ENCODE results near the gene SLC34A3.

The SLC34A3 gene

GRCh38 chr9:137272241-137273094 lies 41.8 kb downstream of the SLC34A3 start:
- DNase-seq (ENCODE audit: extremely low spot score, insufficient read length, low read depth) (no peak), FAIRE-seq (no peak)

DNA sequence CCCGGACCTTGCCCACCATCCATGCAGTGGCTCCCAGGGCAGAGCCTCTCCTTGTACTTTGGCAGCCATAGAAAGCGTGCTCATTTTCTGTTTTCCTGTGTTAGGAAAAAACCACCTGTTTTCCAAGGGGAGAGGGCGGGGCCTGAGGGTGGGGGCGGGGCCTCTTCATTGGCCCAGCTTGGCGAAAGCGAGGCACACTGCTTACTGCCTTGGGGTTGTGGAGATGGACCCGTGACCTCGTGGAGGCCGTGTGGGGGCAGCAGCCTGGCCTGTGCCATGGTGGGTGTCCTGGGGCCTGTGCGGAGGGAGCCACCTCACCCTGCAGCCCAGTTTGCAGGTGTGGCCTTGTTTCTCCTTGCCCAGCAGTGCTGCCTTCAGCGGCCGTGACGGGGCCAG lies 42.4 kb downstream of the SLC34A3 start:
- FAIRE-seq (no peak), DNase-seq (ENCODE audit: extremely low spot score, insufficient read length, low read depth) (no peak)

DNA sequence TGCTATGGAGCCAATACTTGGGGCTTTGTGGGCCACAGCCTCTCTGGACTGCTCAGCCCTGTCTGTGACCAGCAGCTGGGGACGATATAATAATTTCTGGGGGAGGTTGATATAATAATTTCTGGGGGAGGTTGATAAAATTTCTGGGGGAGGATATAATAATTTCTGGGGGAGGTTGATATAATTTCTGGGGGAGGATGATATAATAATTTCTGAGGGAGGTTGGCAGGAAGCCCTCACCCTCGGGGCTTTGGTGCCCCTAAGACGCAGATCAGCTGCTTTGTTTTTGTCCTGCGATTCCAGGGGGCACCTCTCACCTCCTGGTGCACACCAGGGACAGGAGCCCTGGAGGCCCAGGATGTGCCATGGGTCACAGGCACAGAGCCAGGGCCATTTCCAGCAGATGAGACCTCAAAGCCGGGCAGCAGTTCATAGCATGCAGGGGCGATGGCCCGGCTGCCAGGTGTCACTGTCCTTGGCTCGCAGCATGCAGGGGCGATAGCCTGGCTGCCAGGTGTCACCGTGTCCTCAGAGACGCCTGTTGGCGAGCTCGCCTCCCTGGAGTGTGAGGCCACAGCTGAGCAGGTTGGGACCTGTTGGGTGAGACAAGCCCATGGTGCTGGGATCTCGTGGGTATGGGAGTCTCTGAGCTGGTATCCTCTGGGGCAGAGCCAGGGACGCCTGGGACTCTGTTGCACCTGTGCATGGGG lies 43.1 kb downstream of the SLC34A3 start:
- no peak for FAIRE-seq
- DNase-seq (ENCODE audit: extremely low spot score, insufficient read length, low read depth): no peak

- FAIRE-seq: no peak
- DNase-seq (ENCODE audit: extremely low spot score, insufficient read length, low read depth): no peak
Observed at GRCh38 chr9:137275203-137275587, 44.5 kb downstream of the SLC34A3 start.

- DNase-seq (ENCODE audit: extremely low spot score, insufficient read length, low read depth): no peak
- FAIRE-seq: no peak
Observed at GRCh38 chr9:137275588-137276472, 45.1 kb downstream of the SLC34A3 start.

- FAIRE-seq: no peak
- DNase-seq (ENCODE audit: extremely low spot score, insufficient read length, low read depth): no peak
Observed at GRCh38 chr9:137276473-137277328, 46.0 kb downstream of the SLC34A3 start.

DNA sequence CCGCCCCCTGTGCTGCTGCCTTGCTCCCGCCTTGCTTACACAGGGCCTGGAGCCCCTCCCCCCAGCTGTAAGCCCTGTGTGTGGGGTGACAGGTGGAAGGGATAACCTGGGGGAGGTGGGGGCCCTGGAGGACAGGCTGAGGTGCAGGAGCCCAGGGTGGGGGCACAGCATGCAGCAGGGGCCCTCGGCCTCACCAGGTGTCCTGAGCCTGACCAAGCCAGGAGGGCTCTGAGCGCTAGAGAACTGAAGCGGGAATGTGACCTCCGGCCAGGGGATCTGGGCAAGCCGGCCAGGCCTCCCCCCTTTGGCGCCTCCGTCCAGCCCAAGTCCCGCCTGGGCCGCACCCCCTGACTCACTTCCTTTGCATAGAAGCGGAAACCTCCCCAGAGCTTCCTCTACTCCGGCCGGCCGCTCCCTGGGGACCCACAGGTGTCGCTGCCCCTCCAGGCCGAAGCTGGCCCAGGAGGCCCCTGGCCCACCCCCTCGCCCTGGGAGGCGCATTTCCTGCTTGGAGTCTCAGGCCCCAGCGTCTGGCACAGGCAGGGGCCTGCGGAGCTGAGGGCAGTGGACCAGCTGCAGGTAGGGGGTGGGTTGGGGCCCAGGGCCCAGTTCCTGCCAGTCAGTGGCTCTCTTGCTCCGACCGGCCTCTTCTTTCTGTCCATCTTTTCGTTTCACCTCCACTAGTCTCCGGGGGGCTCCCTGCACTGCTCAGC lies 46.8 kb downstream of the SLC34A3 start, which contains the start of gene TOR4A:
TSS of gene TOR4A (plus strand) at position 398 of the 713 bp plus-strand sequence. CDS start 964 bp downstream, outside the sequence.
- DNase-seq (ENCODE audit: extremely low spot score, insufficient read length, low read depth) (peak; percentile 81), FAIRE-seq (peak; percentile 93)

DNA sequence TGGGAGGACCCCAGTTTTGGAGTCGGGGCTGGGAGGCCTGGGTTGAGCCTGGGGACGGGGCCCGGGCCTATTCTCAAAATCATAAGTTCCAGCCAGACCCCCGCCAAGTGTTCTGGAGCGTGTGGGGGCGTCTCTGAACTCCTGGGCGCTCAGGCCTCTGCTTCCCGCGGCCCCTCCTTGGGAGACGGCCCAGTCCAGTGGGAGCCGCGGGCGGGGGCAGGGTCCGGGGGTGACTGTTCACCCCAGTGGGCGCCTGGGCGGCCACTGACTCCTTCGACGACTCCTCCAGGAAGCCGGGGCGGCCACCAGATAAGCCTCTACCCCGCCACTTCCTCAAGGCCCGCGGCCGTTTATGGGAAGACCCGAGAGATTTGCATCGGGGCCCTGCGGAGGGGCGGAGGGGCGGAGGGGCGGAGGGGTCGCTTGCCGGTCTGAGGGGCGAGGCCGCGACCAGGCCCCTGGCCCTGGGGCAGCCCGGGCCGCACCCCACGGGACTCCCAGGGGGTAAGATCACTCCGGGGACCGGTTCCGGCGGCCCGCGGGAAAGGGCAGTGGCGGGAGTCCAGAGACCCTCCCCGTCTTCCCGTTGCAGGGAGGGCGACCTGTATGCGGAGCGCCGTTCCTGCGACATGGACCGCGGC lies 47.5 kb downstream of the SLC34A3 start:
- peak; percentile 31 for FAIRE-seq
- no peak for DNase-seq (ENCODE audit: extremely low spot score, insufficient read length, low read depth)

DNA sequence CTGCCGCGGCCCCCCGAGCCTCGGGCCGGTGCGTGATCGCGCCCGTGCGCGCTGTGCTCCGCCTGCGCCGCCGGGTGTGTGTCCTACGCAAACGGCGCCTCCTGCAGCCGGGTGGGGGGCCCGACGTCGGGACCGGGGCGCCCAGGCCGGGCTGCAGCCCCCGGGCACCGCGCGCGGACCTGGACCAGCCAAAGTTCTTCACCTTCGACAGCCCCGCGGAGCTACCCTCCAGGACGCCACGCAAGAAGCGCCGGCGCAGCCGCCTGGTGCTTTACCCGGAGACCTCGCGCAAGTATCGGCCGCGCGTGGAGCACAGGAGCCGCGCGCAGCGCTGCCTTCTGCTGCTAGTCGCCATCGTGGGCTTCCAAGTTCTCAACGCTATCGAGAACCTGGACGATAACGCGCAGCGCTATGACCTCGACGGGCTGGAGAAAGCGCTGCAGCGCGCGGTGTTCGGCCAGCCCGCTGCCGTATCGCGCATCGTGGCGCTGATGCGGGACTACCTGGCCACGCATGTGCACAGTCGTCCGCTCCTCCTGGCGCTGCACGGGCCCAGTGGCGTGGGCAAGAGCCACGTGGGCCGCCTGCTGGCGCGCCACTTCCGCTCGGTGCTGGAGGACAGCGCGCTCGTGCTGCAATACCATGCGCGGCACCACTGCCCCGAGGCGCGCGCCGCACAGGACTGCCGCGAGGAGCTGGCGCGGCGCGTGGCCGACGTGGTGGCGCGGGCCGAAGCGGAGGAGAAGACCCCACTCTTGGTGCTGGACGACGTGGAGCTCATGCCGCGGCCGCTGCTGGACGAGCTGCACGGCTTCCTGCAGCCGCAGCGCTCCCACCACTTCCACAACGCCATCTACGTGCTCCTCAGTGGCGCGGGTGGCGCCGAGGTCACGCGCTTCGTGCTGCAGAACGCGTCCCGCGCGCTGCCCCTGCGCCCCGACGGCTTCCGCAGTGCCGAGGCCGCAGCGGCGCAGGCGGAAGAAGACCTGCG lies 48.3 kb downstream of the SLC34A3 start:
- DNase-seq (ENCODE audit: extremely low spot score, insufficient read length, low read depth): no peak

DNA sequence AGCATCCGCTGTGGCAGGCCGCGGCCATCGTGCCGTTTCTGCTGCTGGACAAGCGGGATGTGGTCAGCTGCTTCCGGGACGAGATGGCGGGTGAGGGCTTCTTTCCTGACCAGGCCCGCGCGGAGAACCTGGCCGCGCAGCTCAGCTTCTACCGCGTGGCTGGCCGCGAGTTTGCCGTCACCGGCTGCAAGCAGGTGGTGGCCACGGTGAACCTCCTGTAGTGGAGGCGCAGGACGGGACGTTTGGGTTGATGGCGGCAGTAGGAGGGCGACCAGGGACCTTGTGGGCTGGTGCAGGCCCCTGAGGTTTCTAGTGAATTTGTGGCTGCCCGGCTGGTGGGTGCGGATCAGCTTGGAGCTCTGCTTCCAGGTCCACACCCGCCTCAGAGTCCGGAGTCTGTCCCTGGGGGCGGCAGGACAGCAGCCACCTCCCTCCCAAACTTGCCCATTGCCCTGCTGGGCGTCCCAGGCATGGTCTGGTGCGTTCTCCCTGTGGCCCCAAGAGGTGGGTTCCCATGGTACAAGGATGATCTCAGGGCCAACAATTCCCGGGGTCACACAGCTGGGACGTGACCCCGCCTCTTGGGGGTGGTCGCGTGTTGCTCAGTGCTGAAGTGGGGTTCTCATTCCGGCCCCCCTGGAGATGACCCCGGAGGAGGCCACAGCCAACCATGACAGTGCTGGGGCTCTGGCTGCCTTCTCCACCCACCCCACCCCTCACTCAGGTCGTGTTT lies 49.2 kb downstream of the SLC34A3 start:
- no peak for DNase-seq (ENCODE audit: extremely low spot score, insufficient read length, low read depth)
- FAIRE-seq: no peak

More for the DNA sequence above, 48.3 kb downstream of the SLC34A3 start:
- no peak for FAIRE-seq

DNA sequence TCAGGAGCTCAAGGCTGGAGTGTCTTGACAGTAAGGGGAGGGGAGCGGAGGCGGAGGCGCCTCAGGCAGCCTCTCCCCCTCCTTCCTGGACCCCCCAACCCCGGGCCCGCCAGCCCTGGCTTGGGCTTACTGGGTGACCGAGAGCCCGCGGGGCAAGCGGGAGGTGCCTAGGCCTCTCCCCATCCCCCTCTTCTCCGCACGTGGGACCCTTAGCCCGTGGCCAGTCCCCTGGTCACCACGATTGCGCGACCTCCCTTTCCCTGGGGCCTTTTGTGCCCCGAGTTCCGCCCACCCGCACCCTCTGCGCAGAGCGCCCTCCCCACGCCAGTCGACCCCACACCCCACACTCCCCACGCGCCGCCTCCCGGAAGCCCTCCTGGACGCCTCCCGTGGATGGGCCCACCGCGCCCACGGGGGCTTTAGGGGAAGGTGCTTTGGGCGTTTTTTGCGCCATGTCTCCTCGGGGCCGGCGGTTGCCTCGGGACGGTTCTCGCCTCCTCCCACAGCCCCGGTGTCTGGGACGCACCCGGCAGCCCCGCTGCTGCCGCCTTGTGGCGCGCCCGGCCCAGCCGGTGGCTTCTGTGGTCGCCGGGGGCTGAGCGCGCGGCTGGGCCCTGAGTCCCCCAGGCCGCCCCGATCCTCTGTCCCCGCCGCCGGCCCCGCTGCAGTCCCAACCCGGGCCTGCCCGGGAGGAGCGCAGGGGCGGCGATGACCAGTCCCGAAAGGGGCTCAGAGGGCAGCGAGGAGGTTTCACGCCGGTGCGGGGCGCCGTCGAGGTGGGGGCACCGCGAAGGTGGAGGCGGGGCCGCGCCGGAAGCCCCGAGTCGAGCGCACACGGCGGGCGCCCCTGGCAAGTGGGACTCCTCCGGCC lies 50.0 kb downstream of the SLC34A3 start:
- FAIRE-seq (peak; percentile 38), DNase-seq (ENCODE audit: extremely low spot score, insufficient read length, low read depth) (no peak)

DNA sequence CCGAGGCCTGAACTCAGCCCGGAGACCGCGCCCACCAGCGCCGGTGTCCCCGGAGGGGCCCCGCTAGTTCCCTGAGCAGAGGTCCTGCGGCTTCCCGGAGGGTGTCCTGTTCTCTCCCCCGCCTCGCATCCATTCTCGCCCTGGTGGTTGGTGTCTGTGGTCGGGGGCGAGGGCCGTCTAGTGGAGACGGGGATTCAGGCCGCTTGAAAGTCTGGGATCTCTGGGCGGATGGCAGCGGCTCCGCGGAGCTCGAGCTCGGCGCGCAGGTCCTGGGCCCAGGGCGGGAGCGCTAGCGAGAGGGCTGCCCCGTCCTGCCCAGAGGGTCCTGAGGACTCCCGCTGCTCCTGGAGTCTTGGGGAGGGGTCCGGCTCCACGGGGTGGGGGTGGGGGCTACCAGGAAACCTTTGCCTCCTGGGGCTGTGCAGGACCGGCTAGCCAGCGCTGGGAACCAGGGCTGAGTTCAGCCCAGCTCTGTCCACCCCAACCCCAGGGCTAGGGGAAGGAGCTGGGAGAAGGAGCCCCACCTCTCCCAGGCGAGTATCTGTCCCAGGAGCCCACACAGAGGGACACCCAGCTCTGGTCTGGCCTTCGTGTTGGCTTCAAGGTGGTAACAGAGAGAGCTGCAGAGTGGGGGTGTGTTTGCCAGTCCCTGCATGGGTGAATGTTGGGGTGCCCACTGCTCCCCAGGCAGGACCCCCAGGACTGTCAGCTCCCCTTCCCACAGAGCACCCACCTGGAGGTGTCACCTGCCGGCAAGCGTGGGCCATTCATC lies 50.8 kb downstream of the SLC34A3 start:
- DNase-seq (ENCODE audit: extremely low spot score, insufficient read length, low read depth) (no peak), FAIRE-seq (no peak)
